GM12864 (cell line): Measurements from ENCODE around the gene ZNF710.

Source experiments
- DNase-seq: peaks from one replicate; pipeline ENCODE4 v3.0.0-alpha.2; 2011; ENCODE audit warnings: low read depth
- H3K4me3 ChIP-seq: 2 replicates; pipeline ENCODE4 v1.5.1; 2011; ENCODE audit warnings: mild to moderate bottlenecking, low read depth, low read length, control low read depth
- TF ChIP-seq, protein P1 (sequence below): IDR thresholded peaks from 2 replicates; pipeline ENCODE4 v1.5.1; 2011; ENCODE audit warnings: low read depth, mild to moderate bottlenecking, moderate library complexity, low read length, control low read depth, inconsistent platforms; ENCODE audit errors: missing control alignments

ZNF710 gene

DNA sequence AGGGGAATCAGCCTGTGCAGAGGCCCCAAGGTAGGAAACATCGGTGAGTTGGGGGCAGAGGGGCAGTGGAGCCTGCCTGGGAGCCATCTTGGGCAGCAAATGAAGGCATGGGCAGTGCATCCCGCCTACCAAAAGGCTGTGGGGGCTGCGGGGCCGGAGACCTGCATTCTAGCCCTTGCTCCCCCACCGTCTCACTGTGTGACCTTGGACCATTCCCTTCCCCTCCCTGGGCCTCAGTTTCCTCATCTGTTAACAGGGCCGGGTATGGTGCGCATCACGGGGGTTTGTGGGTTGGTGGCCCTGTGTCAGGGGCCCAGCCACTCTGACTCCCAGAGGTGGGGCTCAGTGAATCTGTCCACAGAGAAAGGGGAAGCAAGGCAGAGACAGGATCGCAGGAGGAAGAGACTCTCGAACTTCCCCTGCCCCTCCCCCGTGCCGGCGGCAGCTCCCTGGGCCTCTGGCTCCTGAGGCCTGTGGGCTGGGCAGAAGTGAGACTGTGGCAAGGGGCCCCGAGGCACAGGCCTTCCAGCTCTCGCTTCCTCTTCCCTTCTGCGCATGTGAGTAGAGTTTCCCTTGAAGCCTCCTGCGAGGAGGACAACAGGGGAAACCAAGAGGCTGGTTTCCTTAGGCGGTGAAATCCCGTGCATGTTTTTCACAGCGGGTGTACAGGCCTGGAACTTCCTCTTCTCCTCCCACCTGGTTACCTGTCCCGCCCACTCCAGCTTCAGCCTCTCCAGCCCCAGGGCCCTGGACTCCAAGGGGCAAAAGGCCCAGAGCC lies 58.3 kb downstream of the ZNF710 start:
- TF ChIP-seq, protein P1, sequence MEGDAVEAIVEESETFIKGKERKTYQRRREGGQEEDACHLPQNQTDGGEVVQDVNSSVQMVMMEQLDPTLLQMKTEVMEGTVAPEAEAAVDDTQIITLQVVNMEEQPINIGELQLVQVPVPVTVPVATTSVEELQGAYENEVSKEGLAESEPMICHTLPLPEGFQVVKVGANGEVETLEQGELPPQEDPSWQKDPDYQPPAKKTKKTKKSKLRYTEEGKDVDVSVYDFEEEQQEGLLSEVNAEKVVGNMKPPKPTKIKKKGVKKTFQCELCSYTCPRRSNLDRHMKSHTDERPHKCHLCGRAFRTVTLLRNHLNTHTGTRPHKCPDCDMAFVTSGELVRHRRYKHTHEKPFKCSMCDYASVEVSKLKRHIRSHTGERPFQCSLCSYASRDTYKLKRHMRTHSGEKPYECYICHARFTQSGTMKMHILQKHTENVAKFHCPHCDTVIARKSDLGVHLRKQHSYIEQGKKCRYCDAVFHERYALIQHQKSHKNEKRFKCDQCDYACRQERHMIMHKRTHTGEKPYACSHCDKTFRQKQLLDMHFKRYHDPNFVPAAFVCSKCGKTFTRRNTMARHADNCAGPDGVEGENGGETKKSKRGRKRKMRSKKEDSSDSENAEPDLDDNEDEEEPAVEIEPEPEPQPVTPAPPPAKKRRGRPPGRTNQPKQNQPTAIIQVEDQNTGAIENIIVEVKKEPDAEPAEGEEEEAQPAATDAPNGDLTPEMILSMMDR, result no peak
- DNase-seq, result peak; percentile 96
- H3K4me3 ChIP-seq, result peak overlapping the region; percentile 5

DNA sequence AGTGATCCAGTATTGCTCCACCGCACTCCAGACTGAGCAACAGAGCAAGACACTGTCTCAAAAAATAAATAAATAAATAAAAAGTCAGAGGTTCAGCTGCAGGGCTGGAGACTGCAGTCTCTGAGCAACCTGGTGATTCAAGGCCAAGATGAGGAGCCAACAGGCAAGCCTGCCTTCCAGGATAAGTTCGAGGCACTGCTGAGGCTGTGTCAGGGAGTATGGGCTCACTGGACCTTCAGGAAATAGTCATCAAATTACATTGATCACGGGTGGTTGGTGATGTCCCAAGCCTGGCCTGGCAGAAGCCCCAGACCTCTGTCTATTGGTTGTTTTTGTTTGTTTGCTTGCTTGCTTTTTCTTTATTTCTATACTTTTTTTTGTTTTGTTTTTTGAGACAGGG lies 59.7 kb downstream of the ZNF710 start:
- no peak overlapping the region for H3K4me3 ChIP-seq
- TF ChIP-seq, protein P1, result no peak
- DNase-seq, result no peak

DNA sequence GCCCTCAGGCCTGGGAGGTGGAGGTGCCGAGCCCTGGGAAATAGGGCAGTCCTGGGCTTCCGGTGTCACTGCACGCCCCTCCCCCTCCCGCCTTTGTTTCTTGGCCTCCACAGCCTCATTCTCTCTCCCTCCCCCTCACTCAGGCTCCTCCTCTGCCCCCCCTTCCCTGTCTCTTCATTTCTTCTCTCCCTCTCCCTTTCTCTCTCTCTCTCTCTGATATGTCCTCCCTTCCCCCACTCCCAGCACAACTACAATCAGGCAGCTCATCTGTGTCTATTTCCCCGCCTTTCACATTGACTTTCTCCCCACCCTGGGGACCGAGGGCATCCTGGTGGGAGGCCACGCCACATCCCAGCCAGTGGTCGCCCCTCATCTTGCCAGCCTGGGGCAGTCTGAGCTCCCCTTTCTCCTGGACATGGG lies 60.9 kb downstream of the ZNF710 start:
- TF ChIP-seq, protein P1, result no peak
- H3K4me3 ChIP-seq, result no peak overlapping the region
- no peak for DNase-seq

DNA sequence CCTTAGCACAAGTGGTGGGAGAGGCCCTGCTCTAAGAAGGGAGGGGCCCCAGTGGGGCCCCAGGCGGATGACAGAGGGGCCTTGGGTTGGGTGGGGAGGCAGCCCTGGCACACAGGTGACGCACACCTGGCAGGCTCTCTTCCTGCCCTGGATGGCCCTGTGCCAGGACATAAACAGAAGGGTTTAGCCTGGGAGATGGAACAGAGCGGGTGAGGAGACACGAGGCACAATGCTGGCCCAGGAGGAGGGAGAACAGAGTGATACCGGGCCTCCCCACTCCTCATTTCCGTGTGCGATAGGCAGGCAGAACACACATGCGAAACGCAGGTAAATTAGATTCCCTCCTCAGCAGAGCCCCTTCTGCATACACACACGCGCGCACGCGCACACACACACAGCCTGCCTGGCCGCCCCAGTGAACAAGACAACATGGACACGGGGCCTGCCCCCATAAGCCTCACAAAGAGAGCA lies 61.4 kb downstream of the ZNF710 start:
- H3K4me3 ChIP-seq, result no peak overlapping the region
- TF ChIP-seq, protein P1, result no peak
- no peak for DNase-seq

DNA sequence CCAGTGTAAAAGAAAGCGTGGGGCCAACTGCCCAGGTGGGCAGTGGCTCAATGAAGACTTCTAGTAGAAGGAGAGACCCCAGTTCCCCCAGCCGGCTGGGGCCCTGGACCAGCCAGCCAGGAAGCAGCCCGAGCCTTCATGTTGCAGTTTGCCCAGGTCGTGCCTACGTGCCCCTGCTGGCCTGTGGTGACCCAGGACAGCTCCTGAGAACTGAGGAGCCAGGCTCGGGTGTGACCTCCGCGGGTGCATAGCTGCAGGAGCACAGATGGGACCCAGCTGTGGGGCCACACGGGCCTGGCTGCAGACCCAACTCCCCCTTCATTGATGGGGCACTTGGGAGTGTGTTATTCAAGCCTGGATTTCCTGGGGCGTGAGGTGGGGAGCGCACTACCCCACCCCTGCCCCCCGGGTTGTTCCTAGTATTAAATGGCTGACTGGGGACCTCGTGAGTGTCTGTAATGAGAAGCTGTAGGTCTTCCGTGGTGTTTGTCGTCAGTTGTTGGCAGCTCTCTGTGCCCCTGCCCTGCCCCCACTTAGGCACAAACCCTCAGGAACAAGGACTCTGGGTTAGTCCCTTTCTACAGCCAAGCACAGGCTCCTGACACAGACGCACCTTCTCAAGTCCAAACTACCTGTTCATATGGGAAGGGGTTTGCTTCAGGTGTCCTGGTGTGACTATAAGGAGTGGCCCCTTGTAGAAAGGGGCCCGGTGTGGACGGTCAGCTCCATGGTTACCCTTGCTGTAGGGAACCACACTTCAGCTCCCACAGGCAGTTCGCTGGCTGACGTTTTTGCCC lies 62.0 kb downstream of the ZNF710 start:
- TF ChIP-seq, protein P1, result no peak
- DNase-seq, result no peak
- no peak overlapping the region for H3K4me3 ChIP-seq

DNA sequence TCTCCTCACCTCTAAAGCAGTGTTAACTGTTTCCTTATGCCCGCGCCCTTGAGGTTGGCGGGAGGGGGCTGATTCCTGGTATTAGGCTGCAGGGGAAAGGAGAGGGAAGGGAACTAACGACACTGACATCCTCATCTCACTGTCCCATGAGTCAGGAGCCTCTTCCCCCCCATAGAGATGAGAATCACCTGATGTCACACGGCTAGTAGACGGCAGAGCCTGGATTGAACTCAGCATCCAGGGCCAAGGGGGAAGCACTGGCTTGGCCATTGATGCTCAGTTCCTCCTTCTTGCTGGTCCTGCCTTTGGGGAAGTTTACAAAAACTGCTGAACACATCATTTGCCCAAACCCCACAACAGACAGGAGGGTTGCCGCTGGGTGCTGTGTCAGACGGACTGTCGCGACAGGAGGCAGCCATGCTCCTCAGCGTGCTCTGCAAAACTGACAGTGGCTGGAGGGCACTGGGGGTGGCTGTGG lies 62.7 kb downstream of the ZNF710 start:
- TF ChIP-seq, protein P1, result no peak
- H3K4me3 ChIP-seq, result no peak overlapping the region
- no peak for DNase-seq
